ENCODE data around the gene ACTRT2. TPM values are rescaled to one million over a fixed set of nuclear protein-coding genes. Genes with fewer than 3 reads are reported as not detected.

Gene ACTRT2
- total and polyA plus RNA-seq, 2 donors (not counting 3 experiments of a cell fraction or from before 2014, with no cell fraction given) = not detected

DNA sequence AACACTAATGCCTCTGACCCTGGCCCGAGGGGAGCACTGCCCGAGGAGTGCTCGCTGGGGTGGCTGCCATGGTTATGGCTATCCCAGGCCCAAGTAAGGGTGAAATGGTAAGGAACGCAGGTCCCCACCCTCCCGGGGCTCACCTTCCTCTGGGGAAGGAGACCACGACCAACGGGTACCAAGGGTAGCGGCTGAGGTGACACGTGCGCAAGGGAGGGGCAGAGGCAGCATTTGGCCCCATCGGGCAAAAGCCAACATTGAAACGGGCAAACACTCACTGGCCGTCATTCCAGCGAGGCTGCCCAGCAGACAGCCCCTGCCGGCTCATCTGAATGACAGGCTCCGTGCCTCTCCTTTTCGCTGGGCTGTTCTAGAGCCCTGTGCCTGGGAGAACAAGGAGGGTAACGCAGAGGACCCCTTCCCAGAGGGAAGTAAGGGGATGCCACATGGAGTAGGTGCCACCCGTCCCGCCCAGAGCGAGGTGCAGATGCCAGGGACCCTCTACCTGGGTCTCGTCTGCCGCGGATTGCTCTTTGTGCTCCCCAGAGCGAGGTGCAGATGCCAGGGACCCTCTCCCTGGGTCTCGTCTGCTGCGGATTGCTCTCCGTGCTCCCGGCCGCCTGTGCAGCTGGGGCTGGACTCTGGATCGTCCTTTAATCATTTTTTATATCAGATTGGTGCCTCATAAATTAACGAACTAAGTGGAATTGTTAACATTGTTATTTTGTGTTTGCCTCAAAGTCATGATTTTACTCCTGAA is 16.2 kb downstream of the ACTRT2 start:
- Histone ChIP-seq H3K9me1 (replicated peaks; ENCODE audit: control insufficient read depth, extremely low read depth, insufficient read depth, low read length) (no peaks in the 10 kb centered on the region), H3K4me3 (replicated peaks in 1 of 3; ENCODE audit: insufficient read depth in 1 of 3, low read depth in 1 of 3, low read length in 3 of 3) (no peak overlapping the region), H3K36me3 (ENCODE audit: control insufficient read depth in 2 of 2, extremely low read depth in 1 of 2, insufficient read depth in 2 of 2, low read length in 2 of 2) (no peaks in the 10 kb centered on the region), H3K4me1 (ENCODE audit: control insufficient read depth, extremely low read depth, insufficient read depth, low read length) (no peaks in the 10 kb centered on the region), H3K9ac (replicated peaks; ENCODE audit: extremely low read depth, insufficient read depth, low read length) (no peak overlapping the region), H3K27me3 (ENCODE audit: control insufficient read depth in 2 of 2, insufficient read depth in 2 of 2, low read length in 2 of 2) (no peaks in the 10 kb centered on the region), H3K4me2 (ENCODE audit: insufficient read depth, low read length) (no peak overlapping the region), H4K20me1 (replicated peaks; ENCODE audit: control insufficient read depth, extremely low read depth, insufficient read depth, low read length) (no peaks in the 10 kb centered on the region), H3K79me2 (ENCODE audit: control insufficient read depth, insufficient read depth, low read length) (no peaks in the 10 kb centered on the region), H3K9me3 (replicated peaks; ENCODE audit: control insufficient read depth, insufficient read depth, low read length) (no peaks in the 10 kb centered on the region), H3K27ac (ENCODE audit: insufficient read depth, low read depth, low read length) (no peak overlapping the region), H2AFZ (ENCODE audit: low read depth, low read length) (no peak overlapping the region)
- FAIRE-seq (no peak), DNase-seq (ENCODE audit: low read depth, low spot score) (no peak)
- intact Hi-C loops (cut with micrococcal nuclease) = no loop called here
- BruUV-seq (replicated peaks) = no TSS peak
- dilution Hi-C loops (cut with MboI; ENCODE audit: extremely low pct_ligation_motif_present, low sequenced_read_pairs) = no loop called here
- CTCF ChIA-PET = no interaction called here
- TF ChIP-seq, protein P1, sequence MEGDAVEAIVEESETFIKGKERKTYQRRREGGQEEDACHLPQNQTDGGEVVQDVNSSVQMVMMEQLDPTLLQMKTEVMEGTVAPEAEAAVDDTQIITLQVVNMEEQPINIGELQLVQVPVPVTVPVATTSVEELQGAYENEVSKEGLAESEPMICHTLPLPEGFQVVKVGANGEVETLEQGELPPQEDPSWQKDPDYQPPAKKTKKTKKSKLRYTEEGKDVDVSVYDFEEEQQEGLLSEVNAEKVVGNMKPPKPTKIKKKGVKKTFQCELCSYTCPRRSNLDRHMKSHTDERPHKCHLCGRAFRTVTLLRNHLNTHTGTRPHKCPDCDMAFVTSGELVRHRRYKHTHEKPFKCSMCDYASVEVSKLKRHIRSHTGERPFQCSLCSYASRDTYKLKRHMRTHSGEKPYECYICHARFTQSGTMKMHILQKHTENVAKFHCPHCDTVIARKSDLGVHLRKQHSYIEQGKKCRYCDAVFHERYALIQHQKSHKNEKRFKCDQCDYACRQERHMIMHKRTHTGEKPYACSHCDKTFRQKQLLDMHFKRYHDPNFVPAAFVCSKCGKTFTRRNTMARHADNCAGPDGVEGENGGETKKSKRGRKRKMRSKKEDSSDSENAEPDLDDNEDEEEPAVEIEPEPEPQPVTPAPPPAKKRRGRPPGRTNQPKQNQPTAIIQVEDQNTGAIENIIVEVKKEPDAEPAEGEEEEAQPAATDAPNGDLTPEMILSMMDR (IDR thresholded peaks at IDR 0.05; ENCODE audit: extremely low read depth in 1 of 2, insufficient read depth in 1 of 2, low read depth in 1 of 2, low read length in 2 of 2) = no peak
- TF ChIP-seq GATA2 (IDR thresholded peaks at IDR 0.05; ENCODE audit: insufficient read depth, insufficient read length, low read depth, low read length) (no peak), MYC (IDR thresholded peaks at IDR 0.05; ENCODE audit: low read depth, low read length) (no peak), POLR2AphosphoS5 (IDR thresholded peaks at IDR 0.05; ENCODE audit: insufficient read depth, low read depth, low read length) (no peak), POLR2A (IDR thresholded peaks at IDR 0.05; ENCODE audit: low read depth, low read length) (no peak), FOS (IDR thresholded peaks at IDR 0.05; ENCODE audit: borderline replicate concordance, insufficient read depth, low read length) (no peak)
- TF ChIP-seq, protein P2, sequence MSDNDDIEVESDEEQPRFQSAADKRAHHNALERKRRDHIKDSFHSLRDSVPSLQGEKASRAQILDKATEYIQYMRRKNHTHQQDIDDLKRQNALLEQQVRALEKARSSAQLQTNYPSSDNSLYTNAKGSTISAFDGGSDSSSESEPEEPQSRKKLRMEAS (IDR thresholded peaks at IDR 0.05; ENCODE audit: insufficient read depth, insufficient read length) = no peak
- POLR2A ChIA-PET = no interaction called here

Measured in endothelial cell of umbilical vein (primary cell).